Measurements from ENCODE around the gene MYO1C.
"Not testable (repeated sequence)": the region's sequence is repeated elsewhere in the genome, so short reads cannot be mapped to it uniquely, and the experiment has no call there.

DNA sequence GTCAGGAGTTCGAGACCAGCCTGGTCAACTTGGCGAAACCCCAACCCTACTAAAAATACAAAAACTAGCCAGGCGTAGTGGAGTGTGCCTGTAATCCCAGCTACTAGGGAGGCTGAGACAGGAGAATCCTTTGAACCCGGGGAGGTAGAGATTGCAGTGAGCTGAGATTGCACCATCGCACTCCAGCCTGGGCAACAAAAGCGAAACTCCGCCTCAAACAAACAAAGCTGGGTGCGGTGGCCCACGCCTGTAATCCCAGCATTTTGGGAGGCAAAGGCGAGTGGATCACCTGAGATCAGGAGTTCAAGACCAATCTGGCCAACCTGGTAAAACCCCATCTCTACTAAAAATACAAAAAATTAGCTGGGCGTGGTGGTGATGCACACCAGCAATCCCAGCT, 38.8 kb downstream of the MYO1C start:
- TF ChIP-seq, protein P1, sequence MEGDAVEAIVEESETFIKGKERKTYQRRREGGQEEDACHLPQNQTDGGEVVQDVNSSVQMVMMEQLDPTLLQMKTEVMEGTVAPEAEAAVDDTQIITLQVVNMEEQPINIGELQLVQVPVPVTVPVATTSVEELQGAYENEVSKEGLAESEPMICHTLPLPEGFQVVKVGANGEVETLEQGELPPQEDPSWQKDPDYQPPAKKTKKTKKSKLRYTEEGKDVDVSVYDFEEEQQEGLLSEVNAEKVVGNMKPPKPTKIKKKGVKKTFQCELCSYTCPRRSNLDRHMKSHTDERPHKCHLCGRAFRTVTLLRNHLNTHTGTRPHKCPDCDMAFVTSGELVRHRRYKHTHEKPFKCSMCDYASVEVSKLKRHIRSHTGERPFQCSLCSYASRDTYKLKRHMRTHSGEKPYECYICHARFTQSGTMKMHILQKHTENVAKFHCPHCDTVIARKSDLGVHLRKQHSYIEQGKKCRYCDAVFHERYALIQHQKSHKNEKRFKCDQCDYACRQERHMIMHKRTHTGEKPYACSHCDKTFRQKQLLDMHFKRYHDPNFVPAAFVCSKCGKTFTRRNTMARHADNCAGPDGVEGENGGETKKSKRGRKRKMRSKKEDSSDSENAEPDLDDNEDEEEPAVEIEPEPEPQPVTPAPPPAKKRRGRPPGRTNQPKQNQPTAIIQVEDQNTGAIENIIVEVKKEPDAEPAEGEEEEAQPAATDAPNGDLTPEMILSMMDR (conservative IDR thresholded peaks at IDR 0.05; ENCODE audit: low read length): not testable (repeated sequence)
- not testable (repeated sequence) for TF ChIP-seq EZH2phosphoT487 (IDR thresholded peaks at IDR 0.05; ENCODE audit: borderline replicate concordance)
